HL-60 (cell line): Measurements from ENCODE around the gene PSMB11.

ENCODE experiments used
- DNase-seq, 2 experiments: peaks; one replicate each; pipeline ENCODE4 v3.0.0-alpha.2; 2010 to 2020; ENCODE audit warnings: low read depth in 1 of 2, low spot score in 1 of 2
- H3K27ac ChIP-seq: fragments of 250-450 bp; sonication (Bioruptor Pico); replicated peaks from 2 replicates; pipeline ENCODE4 v1.5.1; 2020; ENCODE audit warnings: mild to moderate bottlenecking, moderate library complexity
- H3K27me3 ChIP-seq: fragments of 250-450 bp; sonication (Bioruptor Pico); 2 replicates; pipeline ENCODE4 v1.5.1; 2021; ENCODE audit warnings: mild to moderate bottlenecking, moderate library complexity; ENCODE audit not compliant: insufficient read depth, poor library complexity, severe bottlenecking
- H3K4me3 ChIP-seq: replicated peaks from 2 replicates; pipeline ENCODE4 v1.5.1; 2011; ENCODE audit warnings: mild to moderate bottlenecking, control low read depth, low read length; ENCODE audit not compliant: insufficient read depth
- GABPA ChIP-seq: IDR thresholded peaks from 2 replicates; pipeline ENCODE4 v1.6.1; 2012; ENCODE audit warnings: low read depth
- POLR2AphosphoS5 ChIP-seq: IDR thresholded peaks from 2 replicates; pipeline ENCODE4 v1.6.1; 2012; ENCODE audit warnings: low read depth
- SPI1 ChIP-seq: IDR thresholded peaks from 2 replicates; pipeline ENCODE4 v1.6.1; 2012; ENCODE audit warnings: low read depth, mild to moderate bottlenecking, borderline replicate concordance
- TF ChIP-seq, protein P1 (sequence below): IDR thresholded peaks from 2 replicates; pipeline ENCODE4 v1.6.1; 2012; ENCODE audit warnings: low read depth; ENCODE audit not compliant: insufficient replicate concordance
- TF ChIP-seq, protein P2 (sequence below): IDR thresholded peaks from one replicate; pipeline ENCODE4 v1.5.1; 2011; ENCODE audit warnings: low read length, control low read depth, inconsistent platforms; ENCODE audit not compliant: insufficient read depth

PSMB11 gene

DNA sequence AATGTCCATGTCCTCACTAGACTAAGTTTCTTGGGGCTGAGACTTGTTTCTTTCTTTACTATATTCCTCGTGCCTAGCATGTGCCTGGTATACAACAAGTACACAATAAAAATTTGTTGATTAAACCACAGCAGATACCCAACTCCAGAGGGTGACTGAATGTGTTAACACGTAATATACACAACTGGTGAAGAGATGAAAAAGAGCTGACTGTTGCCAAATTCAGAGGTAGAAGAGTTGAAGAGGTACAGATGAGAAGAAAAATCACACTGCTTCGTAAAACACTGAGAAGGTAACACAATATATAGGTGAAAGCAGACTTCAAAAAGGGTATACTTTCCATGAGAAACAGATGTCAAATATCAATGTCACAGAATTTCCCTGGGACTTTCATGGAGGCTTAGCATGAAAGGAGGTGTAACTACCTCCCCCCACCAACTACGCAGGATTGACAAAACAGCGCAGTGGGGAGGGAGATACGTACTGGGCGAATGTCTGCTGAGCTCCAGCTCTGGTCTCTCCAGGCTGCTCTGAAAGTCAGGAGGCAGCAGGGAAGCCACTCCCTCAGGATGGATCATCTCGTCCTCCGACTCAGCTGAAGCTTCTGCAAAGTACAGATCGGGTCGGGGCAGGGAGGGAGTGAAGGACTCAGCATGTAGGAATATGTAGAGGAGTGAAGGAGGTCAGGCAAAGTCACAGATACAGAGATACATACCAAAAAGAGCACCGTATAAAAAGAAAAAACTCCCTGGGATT, 47.7 kb downstream of the PSMB11 start:
- no peak overlapping the region for H3K4me3 ChIP-seq
- DNase-seq, result no peak
- TF ChIP-seq POLR2AphosphoS5, result no peak
- TF ChIP-seq, protein P1, sequence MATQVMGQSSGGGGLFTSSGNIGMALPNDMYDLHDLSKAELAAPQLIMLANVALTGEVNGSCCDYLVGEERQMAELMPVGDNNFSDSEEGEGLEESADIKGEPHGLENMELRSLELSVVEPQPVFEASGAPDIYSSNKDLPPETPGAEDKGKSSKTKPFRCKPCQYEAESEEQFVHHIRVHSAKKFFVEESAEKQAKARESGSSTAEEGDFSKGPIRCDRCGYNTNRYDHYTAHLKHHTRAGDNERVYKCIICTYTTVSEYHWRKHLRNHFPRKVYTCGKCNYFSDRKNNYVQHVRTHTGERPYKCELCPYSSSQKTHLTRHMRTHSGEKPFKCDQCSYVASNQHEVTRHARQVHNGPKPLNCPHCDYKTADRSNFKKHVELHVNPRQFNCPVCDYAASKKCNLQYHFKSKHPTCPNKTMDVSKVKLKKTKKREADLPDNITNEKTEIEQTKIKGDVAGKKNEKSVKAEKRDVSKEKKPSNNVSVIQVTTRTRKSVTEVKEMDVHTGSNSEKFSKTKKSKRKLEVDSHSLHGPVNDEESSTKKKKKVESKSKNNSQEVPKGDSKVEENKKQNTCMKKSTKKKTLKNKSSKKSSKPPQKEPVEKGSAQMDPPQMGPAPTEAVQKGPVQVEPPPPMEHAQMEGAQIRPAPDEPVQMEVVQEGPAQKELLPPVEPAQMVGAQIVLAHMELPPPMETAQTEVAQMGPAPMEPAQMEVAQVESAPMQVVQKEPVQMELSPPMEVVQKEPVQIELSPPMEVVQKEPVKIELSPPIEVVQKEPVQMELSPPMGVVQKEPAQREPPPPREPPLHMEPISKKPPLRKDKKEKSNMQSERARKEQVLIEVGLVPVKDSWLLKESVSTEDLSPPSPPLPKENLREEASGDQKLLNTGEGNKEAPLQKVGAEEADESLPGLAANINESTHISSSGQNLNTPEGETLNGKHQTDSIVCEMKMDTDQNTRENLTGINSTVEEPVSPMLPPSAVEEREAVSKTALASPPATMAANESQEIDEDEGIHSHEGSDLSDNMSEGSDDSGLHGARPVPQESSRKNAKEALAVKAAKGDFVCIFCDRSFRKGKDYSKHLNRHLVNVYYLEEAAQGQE, result no peak
- TF ChIP-seq, protein P2, sequence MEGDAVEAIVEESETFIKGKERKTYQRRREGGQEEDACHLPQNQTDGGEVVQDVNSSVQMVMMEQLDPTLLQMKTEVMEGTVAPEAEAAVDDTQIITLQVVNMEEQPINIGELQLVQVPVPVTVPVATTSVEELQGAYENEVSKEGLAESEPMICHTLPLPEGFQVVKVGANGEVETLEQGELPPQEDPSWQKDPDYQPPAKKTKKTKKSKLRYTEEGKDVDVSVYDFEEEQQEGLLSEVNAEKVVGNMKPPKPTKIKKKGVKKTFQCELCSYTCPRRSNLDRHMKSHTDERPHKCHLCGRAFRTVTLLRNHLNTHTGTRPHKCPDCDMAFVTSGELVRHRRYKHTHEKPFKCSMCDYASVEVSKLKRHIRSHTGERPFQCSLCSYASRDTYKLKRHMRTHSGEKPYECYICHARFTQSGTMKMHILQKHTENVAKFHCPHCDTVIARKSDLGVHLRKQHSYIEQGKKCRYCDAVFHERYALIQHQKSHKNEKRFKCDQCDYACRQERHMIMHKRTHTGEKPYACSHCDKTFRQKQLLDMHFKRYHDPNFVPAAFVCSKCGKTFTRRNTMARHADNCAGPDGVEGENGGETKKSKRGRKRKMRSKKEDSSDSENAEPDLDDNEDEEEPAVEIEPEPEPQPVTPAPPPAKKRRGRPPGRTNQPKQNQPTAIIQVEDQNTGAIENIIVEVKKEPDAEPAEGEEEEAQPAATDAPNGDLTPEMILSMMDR, result no peak
- TF ChIP-seq SPI1, result no peak
- TF ChIP-seq GABPA, result no peak
- H3K27me3 ChIP-seq, result no peaks in the 10 kb centered on the region
- H3K27ac ChIP-seq, result no peak overlapping the region

DNA sequence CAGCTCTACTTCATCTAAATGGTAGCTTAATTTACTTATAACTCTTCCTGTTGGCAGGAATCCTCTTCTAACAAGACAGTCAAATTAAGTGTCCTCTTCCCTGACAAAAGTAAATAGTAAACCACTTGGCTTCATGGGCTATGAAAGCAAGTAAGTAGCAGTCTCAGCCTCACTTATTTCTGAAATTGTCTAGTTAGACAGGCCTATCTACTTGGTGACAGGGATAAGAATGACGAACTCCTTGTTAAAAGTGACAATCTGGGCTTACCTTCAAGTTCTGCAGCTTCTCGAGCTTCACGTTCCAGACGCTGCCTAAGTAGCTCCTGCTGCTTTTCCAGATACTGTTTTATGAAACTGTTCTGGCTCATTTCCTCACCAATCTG, 48.2 kb downstream of the PSMB11 start:
- no peak for TF ChIP-seq GABPA
- TF ChIP-seq SPI1, result no peak
- no peak for TF ChIP-seq POLR2AphosphoS5
- TF ChIP-seq, protein P1, result no peak
- TF ChIP-seq, protein P2, result no peak
- Histone ChIP-seq H3K27ac (no peak overlapping the region), H3K4me3 (no peak overlapping the region), H3K27me3 (no peaks in the 10 kb centered on the region)
- DNase-seq, result no peak

DNA sequence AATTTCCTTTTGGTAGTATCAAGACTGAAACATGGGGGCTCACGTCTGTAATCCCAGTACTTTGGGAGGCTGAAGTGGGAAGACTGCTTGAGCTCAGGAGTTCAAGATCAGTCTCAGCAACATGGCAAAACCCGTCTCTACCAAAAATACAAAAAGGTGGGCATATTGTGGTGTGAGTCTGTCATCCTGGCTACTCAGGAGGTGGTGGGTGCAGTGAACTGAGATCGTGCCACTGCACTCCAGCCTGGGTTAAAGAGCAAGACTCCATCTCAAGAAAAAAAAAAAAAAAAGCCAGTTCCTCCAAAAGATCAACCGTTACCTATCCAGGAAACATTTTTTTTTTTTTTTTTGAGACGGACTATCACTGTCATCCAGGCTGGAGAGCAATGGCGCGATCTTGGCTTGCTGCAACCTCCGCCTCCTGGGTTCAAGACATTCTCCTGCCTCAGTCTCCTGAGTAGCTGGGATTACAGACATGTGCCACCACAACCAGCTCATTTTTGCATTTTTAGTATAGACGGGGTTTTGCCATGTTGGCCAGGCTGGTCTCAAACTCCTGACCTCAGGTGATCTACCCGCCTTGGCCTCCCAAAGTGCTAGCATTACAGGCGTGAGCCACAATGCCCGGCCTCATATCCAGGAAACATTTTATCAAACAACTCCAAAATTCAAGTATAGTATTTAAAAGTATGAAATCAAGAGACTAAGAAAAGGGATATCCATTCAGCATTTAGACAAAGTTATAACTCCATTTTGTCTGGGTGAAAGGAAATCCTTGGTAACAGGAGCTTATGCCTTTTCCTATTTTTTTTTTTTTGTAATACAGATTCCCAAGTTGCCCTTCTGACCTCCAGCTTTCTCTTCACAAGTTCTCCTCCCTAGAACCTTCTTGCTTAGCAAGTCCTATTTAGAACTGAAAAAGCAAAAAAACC, 49.5 kb downstream of the PSMB11 start:
- H3K27ac ChIP-seq, result no peak overlapping the region
- TF ChIP-seq, protein P2, result no peak
- no peak for TF ChIP-seq POLR2AphosphoS5
- TF ChIP-seq, protein P1, result no peak
- TF ChIP-seq GABPA, result no peak
- no peak for TF ChIP-seq SPI1
- no peaks in the 10 kb centered on the region for H3K27me3 ChIP-seq
- no peak for DNase-seq
- H3K4me3 ChIP-seq, result no peak overlapping the region
